Neutrophil (primary cell): ENCODE results near the gene DIO1.

Source experiments
- H3K27ac ChIP-seq: fragments of 200-600 bp; sonication (generic); 2 replicates; pipeline ENCODE4 v1.5.1; 2016; ENCODE audit warnings: mild to moderate bottlenecking, moderate library complexity
- H3K27me3 ChIP-seq: fragments of 200-600 bp; sonication (generic); 2 replicates; pipeline ENCODE4 v1.6.0; 2016; ENCODE audit warnings: mild to moderate bottlenecking
- H3K36me3 ChIP-seq: fragments of 200-600 bp; sonication (generic); 2 replicates; pipeline ENCODE4 v1.5.1; 2017
- H3K4me1 ChIP-seq, 2 experiments: fragments of 200-600 bp in 1 of 2; sonication (generic) in 1 of 2; 1 replicate in 1 of 2; 2 replicates in 1 of 2; pipeline versions ENCODE4 v1.5.1 to v1.6.1; 2013 to 2016; ENCODE audit warnings: low read depth in 1 of 2, low read length in 1 of 2, mild to moderate bottlenecking in 1 of 2, moderate library complexity in 1 of 2; ENCODE audit not compliant: control insufficient read depth in 1 of 2, insufficient read depth in 1 of 2
- H3K4me3 ChIP-seq, 2 experiments: fragments of 200-600 bp in 1 of 2; sonication (generic) in 1 of 2; 1 replicate in 1 of 2; 2 replicates in 1 of 2; pipeline ENCODE4 v1.5.1; 2013 to 2016; ENCODE audit warnings: low read depth in 1 of 2, low read length in 1 of 2, mild to moderate bottlenecking in 1 of 2, moderate library complexity in 1 of 2
- H3K9me3 ChIP-seq: fragments of 200-600 bp; sonication (generic); 2 replicates; pipeline ENCODE4 v1.5.1; 2016
- TF ChIP-seq, protein P1 (sequence below): fragments of 200-600 bp; sonication (generic); IDR thresholded peaks from 2 replicates; pipeline ENCODE4 v1.5.1; 2016; ENCODE audit warnings: antibody characterized with exemption

Gene DIO1

DNA sequence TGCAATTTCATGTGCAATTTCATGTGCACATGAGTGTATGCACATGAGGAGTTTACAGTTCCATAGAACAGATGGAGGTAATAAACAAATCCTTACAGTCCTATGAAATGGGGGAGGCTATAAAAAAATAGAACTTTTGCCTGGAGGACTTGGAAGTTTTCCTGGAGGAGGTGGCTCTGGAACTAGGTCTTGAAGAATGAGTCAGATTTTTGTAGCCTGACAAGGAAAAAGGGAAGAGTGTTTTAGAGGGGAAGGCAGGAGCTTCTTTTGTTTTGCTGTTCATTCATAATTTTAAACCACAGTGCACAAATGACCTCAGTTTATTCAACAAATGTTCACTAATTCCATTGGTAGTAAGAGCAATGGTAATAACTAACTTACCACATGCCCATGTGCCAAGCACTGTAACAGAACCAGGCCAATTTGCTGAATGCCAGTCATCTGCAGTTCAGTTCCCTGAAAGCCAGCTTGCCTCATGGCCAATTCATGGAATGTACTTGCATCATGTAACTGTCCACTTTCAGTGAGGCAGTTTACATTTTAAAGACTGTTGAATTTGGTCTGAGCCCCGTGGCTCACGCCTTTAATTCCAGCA is 2.7 kb downstream of the DIO1 start:
- H3K27me3 ChIP-seq = no peaks in the 10 kb centered on the region
- no peaks in the 10 kb centered on the region for H3K36me3 ChIP-seq
- TF ChIP-seq, protein P1, sequence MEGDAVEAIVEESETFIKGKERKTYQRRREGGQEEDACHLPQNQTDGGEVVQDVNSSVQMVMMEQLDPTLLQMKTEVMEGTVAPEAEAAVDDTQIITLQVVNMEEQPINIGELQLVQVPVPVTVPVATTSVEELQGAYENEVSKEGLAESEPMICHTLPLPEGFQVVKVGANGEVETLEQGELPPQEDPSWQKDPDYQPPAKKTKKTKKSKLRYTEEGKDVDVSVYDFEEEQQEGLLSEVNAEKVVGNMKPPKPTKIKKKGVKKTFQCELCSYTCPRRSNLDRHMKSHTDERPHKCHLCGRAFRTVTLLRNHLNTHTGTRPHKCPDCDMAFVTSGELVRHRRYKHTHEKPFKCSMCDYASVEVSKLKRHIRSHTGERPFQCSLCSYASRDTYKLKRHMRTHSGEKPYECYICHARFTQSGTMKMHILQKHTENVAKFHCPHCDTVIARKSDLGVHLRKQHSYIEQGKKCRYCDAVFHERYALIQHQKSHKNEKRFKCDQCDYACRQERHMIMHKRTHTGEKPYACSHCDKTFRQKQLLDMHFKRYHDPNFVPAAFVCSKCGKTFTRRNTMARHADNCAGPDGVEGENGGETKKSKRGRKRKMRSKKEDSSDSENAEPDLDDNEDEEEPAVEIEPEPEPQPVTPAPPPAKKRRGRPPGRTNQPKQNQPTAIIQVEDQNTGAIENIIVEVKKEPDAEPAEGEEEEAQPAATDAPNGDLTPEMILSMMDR = no peak
- H3K4me1 ChIP-seq = peaks cover 7 to 8% of the 10 kb centered on the region in 2 experiments
- no peak overlapping the region for H3K4me3 ChIP-seq
- no peaks in the 10 kb centered on the region for H3K9me3 ChIP-seq
- no peak overlapping the region for H3K27ac ChIP-seq

DNA sequence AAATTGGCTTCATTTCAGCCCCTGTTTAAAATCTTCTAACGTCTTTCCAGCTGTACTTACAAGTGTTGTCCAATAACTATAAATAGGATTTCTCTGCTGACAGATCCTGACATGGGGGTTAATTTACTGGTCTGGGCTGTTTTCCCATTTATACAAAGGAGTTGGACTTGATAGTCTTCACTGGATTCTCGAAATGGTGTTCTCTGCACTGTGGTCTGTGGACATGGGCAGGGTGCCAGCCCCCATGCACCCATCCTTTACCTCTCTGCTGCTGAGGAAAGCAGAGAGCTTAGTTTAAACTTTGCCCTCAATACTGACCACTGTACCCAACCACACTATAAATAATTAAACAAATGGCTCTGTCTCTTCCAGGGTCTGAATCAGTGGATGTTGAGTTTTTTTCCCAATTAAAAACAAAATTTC is 5.2 kb downstream of the DIO1 start:
- H3K4me3 ChIP-seq = no peak overlapping the region
- H3K27me3 ChIP-seq = no peaks in the 10 kb centered on the region
- no peaks in the 10 kb centered on the region for H3K36me3 ChIP-seq
- TF ChIP-seq, protein P1 = no peak
- no peak overlapping the region for H3K27ac ChIP-seq
- no peaks in the 10 kb centered on the region for H3K4me1 ChIP-seq
- no peaks in the 10 kb centered on the region for H3K9me3 ChIP-seq

DNA sequence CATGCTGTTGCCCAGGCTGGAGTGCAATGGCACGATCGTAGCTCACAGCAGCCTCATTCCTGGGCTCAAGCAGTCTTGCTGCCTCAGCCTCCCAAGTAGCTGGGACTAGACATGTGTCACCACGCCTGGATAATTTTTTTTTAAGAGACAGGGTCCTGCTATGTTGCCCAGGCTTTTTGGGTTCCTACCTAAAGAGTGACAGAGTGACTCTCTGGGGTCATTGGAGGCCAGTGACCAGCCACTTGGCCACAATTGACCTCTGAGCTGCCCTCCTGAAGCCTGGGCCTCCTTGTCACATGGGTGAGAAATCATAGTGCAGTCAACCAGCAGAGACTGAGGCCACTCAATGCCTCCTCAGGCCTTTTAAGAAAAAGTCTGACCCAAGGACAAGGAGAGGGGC is 5.7 kb downstream of the DIO1 start:
- H3K9me3 ChIP-seq = no peaks in the 10 kb centered on the region
- TF ChIP-seq, protein P1 = no peak
- H3K4me3 ChIP-seq = no peak overlapping the region
- no peaks in the 10 kb centered on the region for H3K36me3 ChIP-seq
- H3K4me1 ChIP-seq = no peaks in the 10 kb centered on the region
- H3K27me3 ChIP-seq = no peaks in the 10 kb centered on the region
- H3K27ac ChIP-seq = no peak overlapping the region

DNA sequence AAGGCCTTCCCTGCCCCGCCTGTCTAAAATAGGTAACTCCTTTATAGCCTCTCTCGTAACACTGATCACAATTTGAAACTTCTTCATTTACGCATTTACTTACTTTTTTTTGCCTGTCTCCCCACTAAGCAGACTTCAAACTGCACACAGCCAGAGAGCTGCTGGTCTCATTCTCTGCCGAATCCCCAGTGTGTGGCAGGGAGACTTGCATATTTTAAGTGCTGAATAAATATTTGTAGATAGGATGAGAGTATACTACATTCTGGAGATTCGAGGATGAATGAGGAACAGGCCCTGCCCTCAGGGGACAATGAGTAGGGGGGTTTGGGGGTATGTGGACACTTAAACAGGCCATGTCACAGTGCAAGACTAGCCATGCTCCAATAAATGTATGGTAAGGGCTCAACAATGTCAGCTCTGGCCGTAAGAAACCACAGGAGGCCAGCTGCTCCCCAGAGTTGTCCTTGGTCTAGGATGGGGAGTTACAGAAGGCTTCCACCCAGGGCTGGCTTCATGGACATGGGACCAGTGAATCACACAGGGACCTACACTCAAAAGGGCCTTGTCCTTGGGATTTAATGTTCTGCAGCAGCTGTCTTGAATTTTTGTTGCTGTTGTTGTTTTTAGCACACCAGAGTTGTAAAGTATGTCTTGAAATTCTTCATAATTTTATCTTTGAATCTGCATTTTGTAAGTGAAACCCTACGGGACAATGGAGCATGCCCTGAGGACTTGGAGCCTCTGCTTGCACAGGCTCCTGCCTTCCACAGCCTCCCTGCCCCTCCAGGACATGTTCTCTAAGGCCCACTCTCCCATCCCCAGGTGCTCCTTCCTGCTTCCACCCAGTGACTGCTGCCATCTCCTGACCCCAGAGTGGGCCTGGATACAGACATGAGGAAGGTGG is 8.5 kb downstream of the DIO1 start:
- TF ChIP-seq, protein P1 = no peak
- no peaks in the 10 kb centered on the region for H3K4me1 ChIP-seq
- H3K27me3 ChIP-seq = no peaks in the 10 kb centered on the region
- H3K36me3 ChIP-seq = no peaks in the 10 kb centered on the region
- H3K4me3 ChIP-seq = no peak overlapping the region
- H3K9me3 ChIP-seq = no peaks in the 10 kb centered on the region
- no peak overlapping the region for H3K27ac ChIP-seq

DNA sequence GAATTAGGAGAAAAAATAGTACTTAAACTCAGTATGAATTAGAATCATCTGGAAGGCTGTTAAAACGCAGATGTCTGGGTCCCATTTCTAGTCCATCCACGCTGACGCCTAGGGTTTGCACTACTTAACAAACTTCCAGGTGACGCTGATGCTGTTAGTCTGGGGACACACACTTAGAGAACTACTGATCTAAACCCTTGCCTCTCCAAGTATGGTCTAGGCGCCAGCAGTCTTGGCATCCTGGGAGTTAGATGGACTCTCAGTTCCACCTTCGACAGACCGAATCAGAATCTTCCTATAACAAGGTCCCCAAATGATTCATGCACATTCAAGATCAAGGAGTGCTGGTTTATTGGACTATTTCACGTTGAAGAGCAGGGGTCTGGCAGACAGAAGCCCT is 11.5 kb downstream of the DIO1 start:
- H3K36me3 ChIP-seq = no peaks in the 10 kb centered on the region
- no peaks in the 10 kb centered on the region for H3K27me3 ChIP-seq
- H3K4me1 ChIP-seq = no peaks in the 10 kb centered on the region
- TF ChIP-seq, protein P1 = no peak
- H3K27ac ChIP-seq = no peak overlapping the region
- no peaks in the 10 kb centered on the region for H3K9me3 ChIP-seq
- H3K4me3 ChIP-seq = no peak overlapping the region
